Measurements from ENCODE around the gene SLC25A4. TPM values are rescaled to one million over a fixed set of nuclear protein-coding genes. Genes with fewer than 3 reads are reported as not detected.

SLC25A4 gene
- total RNA-seq, 2 donors from 2014 or later, result 19.5 to 22.0 TPM

Other genes starting within 250 kb of the SLC25A4 start
- gene HELT, start 124.8 kb upstream of the SLC25A4 start, total RNA-seq, result not detected
- 10 to 100 TPM; 33.8 to 41.6 TPM for gene CFAP97, start 60.7 kb downstream of the SLC25A4 start, total RNA-seq
- 10 to 100 TPM; 21.4 to 26.0 TPM for gene SNX25, start 66.3 kb downstream of the SLC25A4 start, total RNA-seq